ENCODE measurements around the gene GTPBP6.

DNA sequence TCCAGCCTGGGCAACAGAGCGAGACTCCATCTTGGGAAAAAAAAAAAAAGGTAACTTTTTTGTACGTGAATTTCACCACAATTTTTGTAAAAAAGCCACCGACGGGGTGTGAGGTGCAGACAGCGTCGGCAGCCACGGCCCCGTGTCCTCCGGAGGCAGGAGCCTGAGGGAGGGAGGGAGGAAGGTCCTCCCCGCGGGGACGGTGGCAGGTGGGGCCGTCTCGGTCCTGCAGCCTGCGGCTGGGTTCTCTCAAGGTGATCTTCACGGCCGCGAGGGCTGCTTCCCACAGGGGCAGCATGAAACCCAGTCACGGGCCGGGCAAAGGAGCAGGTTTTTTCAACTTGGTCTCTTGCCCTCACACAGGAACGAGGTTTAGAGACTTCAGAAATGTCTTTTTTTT lies 23.5 kb downstream of the GTPBP6 start:
- TF ChIP-seq CTCF (IDR thresholded peaks at IDR 0.05) (no peak), EP300 (IDR thresholded peaks at IDR 0.05) (no peak), POLR2A (IDR thresholded peaks at IDR 0.05) (no peak)
